ENCODE data around the gene TRIM34.
"Not testable (repeated sequence)": the region's sequence is repeated elsewhere in the genome, so short reads cannot be mapped to it uniquely, and the experiment has no call there.

TRIM34 gene

GRCh38 chr11:5624489-5625279 is at the start of gene TRIM34:
Gene TRIM34 (plus strand): TSS chr11:5625001. CDS start chr11:5632332, 7,331 bp downstream.
- DNase-seq (ENCODE audit: low read depth), result peak; percentile 24

- no peak for DNase-seq (ENCODE audit: low read depth)
These were observed 49.6 kb upstream of the TRIM34 start for GRCh38 chr11:5575152-5575551.

GRCh38 chr11:5577101-5577500 is 47.7 kb upstream of the TRIM34 start:
- no peak for DNase-seq (ENCODE audit: low read depth)

GRCh38 chr11:5580577-5580976 is 44.2 kb upstream of the TRIM34 start, which contains the start of gene OR52B6:
Gene OR52B6 (plus strand): TSS chr11:5580877. CDS start chr11:5580877, 0 bp downstream.
- DNase-seq (ENCODE audit: low read depth), result no peak

- no peak for DNase-seq (ENCODE audit: low read depth)
These were observed 43.8 kb upstream of the TRIM34 start for GRCh38 chr11:5581014-5581413.

- DNase-seq (ENCODE audit: low read depth), result not testable (repeated sequence)
These were observed 40.3 kb upstream of the TRIM34 start for GRCh38 chr11:5584458-5584857.

GRCh38 chr11:5589906-5590305 is 34.9 kb upstream of the TRIM34 start:
- DNase-seq (ENCODE audit: low read depth), result not testable (repeated sequence)

GRCh38 chr11:5591613-5592012 is 33.2 kb upstream of the TRIM34 start:
- DNase-seq (ENCODE audit: low read depth), result no peak

- no peak for DNase-seq (ENCODE audit: low read depth)
These were observed 32.2 kb upstream of the TRIM34 start for GRCh38 chr11:5592615-5593014.

GRCh38 chr11:5593146-5593545 is 31.7 kb upstream of the TRIM34 start:
- no peak for DNase-seq (ENCODE audit: low read depth)

- no peak for DNase-seq (ENCODE audit: low read depth)
These were observed 28.1 kb upstream of the TRIM34 start, which contains the start of gene TRIM6 for GRCh38 chr11:5596607-5597201. Gene TRIM6 (plus strand): TSS chr11:5596637. CDS start chr11:5596898, 261 bp downstream.

GRCh38 chr11:5597953-5598352 is 26.8 kb upstream of the TRIM34 start:
- no peak for DNase-seq (ENCODE audit: low read depth)

- DNase-seq (ENCODE audit: low read depth), result peak; percentile 23
These were observed 24.4 kb upstream of the TRIM34 start for GRCh38 chr11:5600374-5600851.

- DNase-seq (ENCODE audit: low read depth), result not testable (repeated sequence)
These were observed 22.0 kb upstream of the TRIM34 start for GRCh38 chr11:5602791-5603190.

- no peak for DNase-seq (ENCODE audit: low read depth)
These were observed 21.5 kb upstream of the TRIM34 start for GRCh38 chr11:5603326-5603725.

- DNase-seq (ENCODE audit: low read depth), result no peak
These were observed 19.9 kb upstream of the TRIM34 start for GRCh38 chr11:5604896-5605295.

- no peak for DNase-seq (ENCODE audit: low read depth)
These were observed 19.0 kb upstream of the TRIM34 start for GRCh38 chr11:5605849-5606248.

- no peak for DNase-seq (ENCODE audit: low read depth)
These were observed 16.0 kb upstream of the TRIM34 start for GRCh38 chr11:5608808-5609207.

- no peak for DNase-seq (ENCODE audit: low read depth)
These were observed 14.4 kb upstream of the TRIM34 start for GRCh38 chr11:5610446-5610845.

- DNase-seq (ENCODE audit: low read depth), result no peak
These were observed 13.2 kb upstream of the TRIM34 start for GRCh38 chr11:5611627-5612026.

GRCh38 chr11:5618807-5619206 is 6.0 kb upstream of the TRIM34 start:
- DNase-seq (ENCODE audit: low read depth), result no peak

GRCh38 chr11:5620651-5621521 is 3.9 kb upstream of the TRIM34 start:
- no peak for DNase-seq (ENCODE audit: low read depth)

All from activated T-helper 1 cell treated with Interleukin-2 at 50 U/mL for 16 hours (primary cell).